Thoracic aorta (tissue), 2 donors: ENCODE measurements around the gene PLPPR1. TPM values are rescaled to one million over a fixed set of nuclear protein-coding genes. Genes with fewer than 3 reads are reported as not detected.
A peak's percentile ranks its signal among the peaks of the same experiment; 100 is the strongest.

ENCODE experiments used
- ATAC-seq: fragments of 150-250 bp; one replicate; pipeline ENCODE4 v1.8.0; 2017; ENCODE audit warnings: low read depth; ENCODE audit not compliant: insufficient number of reproducible peaks, low FRiP score
- DNase-seq: peaks from one replicate; pipeline ENCODE4 v3.0.0-alpha.2; 2020; ENCODE audit warnings: low spot score
- H3K27ac ChIP-seq, 2 donors: fragments of 200-600 bp; sonication (generic); 1 replicate in 1 of 2; 2 replicates in 1 of 2; pipeline ENCODE4 v1.5.1; 2016; ENCODE audit warnings: mild to moderate bottlenecking in 2 of 2, moderate library complexity in 2 of 2
- H3K27me3 ChIP-seq: fragments of 200-600 bp; sonication (generic); replicated peaks from 2 replicates; pipeline ENCODE4 v1.6.0; 2016; ENCODE audit warnings: mild to moderate bottlenecking; ENCODE audit not compliant: insufficient read depth
- H3K36me3 ChIP-seq: fragments of 200-600 bp; sonication (generic); one replicate; pipeline ENCODE4 v1.5.1; 2016
- H3K4me1 ChIP-seq, 2 donors: fragments of 200-600 bp; sonication (generic); 1 replicate in 1 of 2; 2 replicates in 1 of 2; pipeline versions ENCODE4 v1.5.1 to v1.6.0; 2016; ENCODE audit warnings: low read depth in 2 of 2, mild to moderate bottlenecking in 1 of 2; ENCODE audit not compliant: control insufficient read depth in 1 of 2
- H3K4me3 ChIP-seq: fragments of 200-600 bp; sonication (generic); 2 replicates; pipeline ENCODE4 v1.5.1; 2016; ENCODE audit warnings: mild to moderate bottlenecking
- H3K9me3 ChIP-seq: fragments of 200-600 bp; sonication (generic); 2 replicates; pipeline ENCODE4 v1.5.1; 2016
- total RNA-seq, 2 donors: library from RNA; depleted of rRNA; stranded (reverse); fragments of >200 nt; gene quantifications; one replicate each; pipeline versions ENCODE4 v1.1.0 to v1.2.3, GENCODE V29; 2016
- TF ChIP-seq, protein P1 (sequence below): fragments of 200-600 bp; sonication (generic); IDR thresholded peaks from one replicate; pipeline ENCODE4 v1.5.1; 2019; ENCODE audit warnings: antibody characterized with exemption

The PLPPR1 gene
- total RNA-seq: not detected

DNA sequence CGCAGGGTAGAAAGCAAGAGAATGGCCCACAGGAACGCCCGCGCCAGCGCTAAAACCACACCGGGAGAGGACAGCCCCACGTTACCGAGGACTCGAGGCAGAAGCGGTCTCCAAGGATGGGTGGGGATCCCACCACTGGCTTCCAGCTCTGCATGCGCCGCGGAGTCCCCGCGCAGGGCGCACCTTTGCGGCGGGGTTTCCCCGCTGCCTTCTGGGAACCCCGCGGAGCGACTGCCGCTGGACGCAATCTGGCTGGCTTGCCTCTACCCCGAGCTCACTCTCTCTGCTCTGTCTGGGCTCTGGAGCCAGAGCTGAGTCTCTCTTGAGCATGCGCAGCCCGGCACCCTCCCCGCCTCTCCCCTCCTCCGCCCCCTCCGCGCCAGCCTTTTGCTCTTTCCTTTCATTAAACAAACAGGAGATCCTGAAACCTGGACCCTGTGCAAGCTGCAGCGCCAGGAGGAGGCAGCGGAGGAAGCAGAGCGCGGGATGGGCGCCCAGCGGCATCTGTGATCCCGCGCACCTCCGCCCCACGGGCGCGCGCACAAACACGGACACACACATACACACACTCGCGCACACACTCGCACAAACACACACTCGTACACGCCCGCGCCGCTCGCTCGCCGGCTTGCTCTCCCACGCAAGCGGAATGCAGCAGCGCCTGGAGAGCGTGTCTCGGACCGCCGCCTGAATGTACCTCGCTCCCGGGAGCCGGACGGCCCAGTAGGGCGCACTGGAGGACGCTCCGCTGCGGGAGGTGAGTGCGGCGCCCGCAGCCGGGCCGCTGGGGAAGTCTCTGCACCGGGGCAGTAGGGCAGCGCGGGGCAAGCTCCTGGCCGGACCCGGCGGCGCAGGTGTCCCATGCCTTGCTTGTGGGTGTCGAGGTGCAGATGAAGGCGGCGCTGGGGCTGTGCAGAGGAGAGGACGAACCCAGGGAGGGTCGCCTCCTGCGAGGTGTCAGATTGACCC lies at the start of gene PLPPR1:
PLPPR1 (plus strand) TSS at position 382 of the 969 bp plus-strand sequence.
- Histone ChIP-seq H3K4me3 (peak within 1 kb of the TSS; percentile 53), H3K27ac (no peak within 1 kb of the TSS), H3K4me1 (no peaks in the 10 kb centered on the region), H3K36me3 (no peaks in the 10 kb centered on the region), H3K27me3 (peaks cover 7% of the 10 kb centered on the region), H3K9me3 (no peaks in the 10 kb centered on the region)
- DNase-seq (no peak), ATAC-seq (no peak)
- TF ChIP-seq, protein P1, sequence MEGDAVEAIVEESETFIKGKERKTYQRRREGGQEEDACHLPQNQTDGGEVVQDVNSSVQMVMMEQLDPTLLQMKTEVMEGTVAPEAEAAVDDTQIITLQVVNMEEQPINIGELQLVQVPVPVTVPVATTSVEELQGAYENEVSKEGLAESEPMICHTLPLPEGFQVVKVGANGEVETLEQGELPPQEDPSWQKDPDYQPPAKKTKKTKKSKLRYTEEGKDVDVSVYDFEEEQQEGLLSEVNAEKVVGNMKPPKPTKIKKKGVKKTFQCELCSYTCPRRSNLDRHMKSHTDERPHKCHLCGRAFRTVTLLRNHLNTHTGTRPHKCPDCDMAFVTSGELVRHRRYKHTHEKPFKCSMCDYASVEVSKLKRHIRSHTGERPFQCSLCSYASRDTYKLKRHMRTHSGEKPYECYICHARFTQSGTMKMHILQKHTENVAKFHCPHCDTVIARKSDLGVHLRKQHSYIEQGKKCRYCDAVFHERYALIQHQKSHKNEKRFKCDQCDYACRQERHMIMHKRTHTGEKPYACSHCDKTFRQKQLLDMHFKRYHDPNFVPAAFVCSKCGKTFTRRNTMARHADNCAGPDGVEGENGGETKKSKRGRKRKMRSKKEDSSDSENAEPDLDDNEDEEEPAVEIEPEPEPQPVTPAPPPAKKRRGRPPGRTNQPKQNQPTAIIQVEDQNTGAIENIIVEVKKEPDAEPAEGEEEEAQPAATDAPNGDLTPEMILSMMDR: no peak

DNA sequence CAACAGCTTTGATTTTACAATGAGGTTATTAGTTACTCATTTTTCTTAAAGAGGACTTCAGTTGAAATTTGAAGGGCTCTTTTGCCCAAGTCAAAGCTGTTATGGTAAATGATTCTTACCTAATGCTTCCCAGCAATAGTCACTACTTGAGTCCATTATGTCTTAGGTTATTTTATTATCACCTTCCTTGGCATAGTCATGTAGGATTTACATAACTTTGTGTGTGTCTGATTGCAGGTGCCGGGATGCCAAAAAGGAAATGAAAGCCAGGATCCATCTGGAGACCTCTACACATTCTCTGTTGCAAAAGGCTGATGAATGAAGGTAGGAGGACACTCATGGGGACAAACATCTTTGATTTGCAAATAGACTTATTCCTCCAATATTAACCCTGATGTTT lies 38.8 kb upstream of the PLPPR1 start:
- TF ChIP-seq, protein P1: no peak
- Histone ChIP-seq H3K4me3 (no peak overlapping the region), H3K27me3 (no peaks in the 10 kb centered on the region), H3K27ac (no peak overlapping the region), H3K36me3 (no peaks in the 10 kb centered on the region), H3K9me3 (no peaks in the 10 kb centered on the region), H3K4me1 (no peaks in the 10 kb centered on the region)
- ATAC-seq (no peak), DNase-seq (no peak)

DNA sequence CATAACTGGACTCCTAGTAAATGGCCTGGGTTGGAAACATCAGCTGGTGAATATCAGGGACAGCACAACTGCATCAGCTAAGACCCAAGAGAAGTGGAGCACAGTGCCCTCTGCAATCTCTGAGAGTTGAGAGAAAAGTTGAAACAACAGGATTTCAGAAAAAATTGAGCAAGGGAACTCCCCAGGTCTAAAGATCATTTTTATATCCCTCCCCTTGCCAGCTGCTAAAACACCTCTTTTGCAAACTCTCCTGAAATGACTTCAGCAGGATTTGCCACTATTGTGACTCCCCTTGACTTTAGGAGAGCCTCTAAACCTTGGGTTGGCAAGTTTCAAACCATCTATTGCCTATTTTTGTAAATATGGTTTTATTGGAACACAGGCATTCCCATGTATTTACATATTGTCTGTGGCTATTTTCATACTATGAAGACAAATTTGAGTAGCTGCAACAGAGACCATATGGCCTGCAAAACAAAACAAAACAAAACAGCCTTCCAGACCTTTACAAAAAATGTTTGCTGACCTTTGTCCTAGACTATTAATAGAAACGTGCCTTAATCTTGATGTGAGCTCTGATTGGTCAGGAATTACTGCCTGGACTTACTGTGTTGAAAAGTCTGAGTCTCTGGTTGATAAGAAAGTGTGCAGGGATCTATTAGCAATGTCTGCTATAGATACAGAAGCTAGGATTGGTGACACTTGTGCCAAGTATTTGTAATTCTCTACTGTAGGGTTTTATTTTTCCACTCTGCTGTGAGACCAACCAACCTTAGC lies 37.7 kb upstream of the PLPPR1 start:
- no peaks in the 10 kb centered on the region for H3K36me3 ChIP-seq
- ATAC-seq (no peak), DNase-seq (no peak)
- no peaks in the 10 kb centered on the region for H3K9me3 ChIP-seq
- H3K4me1 ChIP-seq: no peaks in the 10 kb centered on the region
- H3K27ac ChIP-seq: no peak overlapping the region
- TF ChIP-seq, protein P1: no peak
- H3K4me3 ChIP-seq: no peak overlapping the region
- no peaks in the 10 kb centered on the region for H3K27me3 ChIP-seq

DNA sequence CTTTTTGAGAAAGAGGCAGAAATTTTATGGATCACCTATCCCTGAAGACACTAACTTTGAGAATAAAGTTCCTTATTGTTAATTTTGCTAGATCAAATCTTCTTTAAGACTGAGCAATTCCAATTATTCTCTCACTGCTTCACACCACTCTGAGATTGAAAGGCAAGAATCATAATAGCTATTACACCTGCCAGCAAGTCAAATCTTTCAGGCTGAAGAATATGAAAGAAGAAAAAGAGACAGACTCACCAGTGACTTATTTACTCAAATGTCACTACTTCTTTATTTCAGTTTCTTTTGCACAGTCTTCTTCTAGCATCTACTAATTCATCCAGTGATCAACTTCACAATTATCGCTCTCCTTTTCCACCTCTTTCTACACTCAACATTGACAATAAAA lies 35.9 kb upstream of the PLPPR1 start:
- no peak overlapping the region for H3K27ac ChIP-seq
- H3K36me3 ChIP-seq: no peaks in the 10 kb centered on the region
- H3K9me3 ChIP-seq: no peaks in the 10 kb centered on the region
- no peaks in the 10 kb centered on the region for H3K4me1 ChIP-seq
- DNase-seq: no peak
- TF ChIP-seq, protein P1: no peak
- ATAC-seq: no peak
- H3K4me3 ChIP-seq: no peak overlapping the region
- no peaks in the 10 kb centered on the region for H3K27me3 ChIP-seq

DNA sequence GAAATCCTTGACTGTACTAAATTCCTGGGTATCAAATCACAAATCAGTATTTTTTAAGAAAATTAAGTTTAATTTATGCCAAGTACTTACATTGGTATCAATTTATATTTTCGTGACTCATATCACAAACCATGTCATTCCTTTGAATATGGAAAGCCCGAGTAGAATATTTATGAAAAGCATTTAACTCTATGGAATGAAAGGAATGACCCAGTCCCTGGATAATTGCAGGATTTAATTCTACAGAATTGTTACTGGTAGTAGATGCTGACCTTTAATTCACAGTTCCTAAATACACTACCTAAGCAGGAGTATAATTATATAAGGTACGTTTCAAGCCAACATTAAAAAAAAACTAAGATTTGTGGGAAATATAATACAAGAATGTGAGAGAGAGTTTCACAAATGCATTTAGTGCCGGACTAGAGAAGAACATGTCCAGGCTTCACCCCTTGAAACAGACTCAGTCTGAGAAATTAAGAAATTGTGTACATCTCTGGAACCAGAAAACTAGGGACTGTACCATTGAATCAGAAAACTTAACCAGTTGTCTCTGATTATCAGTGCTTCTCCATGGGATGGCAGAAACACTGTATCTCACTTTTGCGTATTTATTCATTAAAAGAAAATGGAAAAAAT lies 28.5 kb upstream of the PLPPR1 start:
- no peaks in the 10 kb centered on the region for H3K9me3 ChIP-seq
- no peak overlapping the region for H3K27ac ChIP-seq
- TF ChIP-seq, protein P1: no peak
- ATAC-seq (no peak), DNase-seq (no peak)
- H3K27me3 ChIP-seq: no peaks in the 10 kb centered on the region
- H3K4me1 ChIP-seq: no peaks in the 10 kb centered on the region
- H3K4me3 ChIP-seq: no peak overlapping the region
- H3K36me3 ChIP-seq: no peaks in the 10 kb centered on the region
